Stimulated activated naive B cell treated with anti-CD40 and anti-IgM and Interleukin-4, amounts not matched to agents 10 μg/mL and 1 μg/mL and 100 μg/mL, for 72 hours (primary cell): ENCODE results near the gene ERMARD.
A peak's percentile ranks its signal among the peaks of the same experiment; 100 is the strongest.

Experiments used
- ATAC-seq, 2 donors: fragments of 150-1000 bp; cut with Tn5 transposase; replicated peaks; 2 replicates each; pipeline ENCODE4 v1.10.0; 2021; ENCODE audit warnings: moderate library complexity in 1 of 2
- DNase-seq: peaks from one replicate; pipeline ENCODE4 v3.0.0; 2021
- H3K27ac Mint-ChIP-seq: one replicate; pipeline ENCODE4 v1.8.0; 2022; ENCODE audit warnings: mild to moderate bottlenecking, mixed read lengths
- H3K27me3 Mint-ChIP-seq, 2 donors: one replicate each; pipeline ENCODE4 v1.8.0; 2022; ENCODE audit warnings: mixed read lengths in 2 of 2
- H3K36me3 Mint-ChIP-seq, 2 donors: one replicate each; pipeline ENCODE4 v1.8.0; 2022; ENCODE audit warnings: mixed read lengths in 2 of 2, mild to moderate bottlenecking in 1 of 2
- H3K4me1 Mint-ChIP-seq, 2 donors: one replicate each; pipeline ENCODE4 v1.8.0; 2022; ENCODE audit warnings: mixed read lengths in 2 of 2, mild to moderate bottlenecking in 1 of 2
- H3K4me3 Mint-ChIP-seq, 2 donors: one replicate each; pipeline ENCODE4 v1.8.0; 2022; ENCODE audit warnings: mild to moderate bottlenecking in 2 of 2, mixed read lengths in 2 of 2, moderate library complexity in 1 of 2
- H3K9me3 Mint-ChIP-seq, 2 donors: one replicate each; pipeline ENCODE4 v1.8.0; 2022; ENCODE audit warnings: mixed read lengths in 2 of 2, mild to moderate bottlenecking in 1 of 2

ERMARD gene

GRCh38 chr6:169783971-169784820, 32.8 kb downstream of the ERMARD start:
- H3K4me3 Mint-ChIP-seq, result no peak overlapping the region
- H3K27ac Mint-ChIP-seq, result no peak overlapping the region
- H3K36me3 Mint-ChIP-seq, result peaks cover 23 to 30% of the 10 kb centered on the region in 2 donors
- H3K4me1 Mint-ChIP-seq, result no peaks in the 10 kb centered on the region
- ATAC-seq, result no peak
- DNase-seq, result no peak
- H3K27me3 Mint-ChIP-seq, result peaks cover 4 to 5% of the 10 kb centered on the region in 2 donors
- H3K9me3 Mint-ChIP-seq, result no peaks in the 10 kb centered on the region

- no peak overlapping the region for H3K4me3 Mint-ChIP-seq
- H3K27ac Mint-ChIP-seq, result no peak overlapping the region
- H3K27me3 Mint-ChIP-seq, result peaks cover 5 to 6% of the 10 kb centered on the region in 2 donors
- ATAC-seq, result no peak
- peaks cover 2 to 3% of the 10 kb centered on the region in 2 donors for H3K4me1 Mint-ChIP-seq
- H3K9me3 Mint-ChIP-seq, result no peaks in the 10 kb centered on the region
- H3K36me3 Mint-ChIP-seq, result peaks cover 23 to 30% of the 10 kb centered on the region in 2 donors
- DNase-seq, result no peak
Observed at GRCh38 chr6:169784821-169785340, 33.5 kb downstream of the ERMARD start.

GRCh38 chr6:169785566-169785965, 34.1 kb downstream of the ERMARD start:
- Mint-ChIP-seq H3K4me1 (peaks cover 6 to 9% of the 10 kb centered on the region in 2 donors), H3K36me3 (peaks cover 20 to 26% of the 10 kb centered on the region in 2 donors), H3K9me3 (no peaks in the 10 kb centered on the region), H3K27ac (no peak overlapping the region), H3K27me3 (peaks cover 6 to 9% of the 10 kb centered on the region in 2 donors), H3K4me3 (no peak overlapping the region)
- ATAC-seq, result no peak
- no peak for DNase-seq

- Mint-ChIP-seq H3K9me3 (no peaks in the 10 kb centered on the region), H3K36me3 (peaks cover 16 to 19% of the 10 kb centered on the region in 2 donors), H3K4me1 (peaks cover 7 to 13% of the 10 kb centered on the region in 2 donors), H3K27me3 (peaks cover 13 to 15% of the 10 kb centered on the region in 2 donors), H3K4me3 (no peak overlapping the region), H3K27ac (peak overlapping the region; percentile 37)
- no peak for DNase-seq
- ATAC-seq, result no peak
Observed at GRCh38 chr6:169786349-169786748, 34.9 kb downstream of the ERMARD start.

- Mint-ChIP-seq H3K36me3 (peaks cover 12 to 14% of the 10 kb centered on the region in 2 donors), H3K27ac (no peak overlapping the region), H3K27me3 (peaks cover 24 to 25% of the 10 kb centered on the region in 2 donors), H3K4me3 (no peak overlapping the region), H3K4me1 (peaks cover 7 to 13% of the 10 kb centered on the region in 2 donors), H3K9me3 (no peaks in the 10 kb centered on the region)
- DNase-seq (no peak), ATAC-seq (no peak)
Observed at GRCh38 chr6:169787797-169788196, 36.4 kb downstream of the ERMARD start.

GRCh38 chr6:169788809-169789145, 37.4 kb downstream of the ERMARD start:
- ATAC-seq, result no peak
- Mint-ChIP-seq H3K27ac (no peak overlapping the region), H3K4me3 (peak overlapping the region in 1 of 2 donors; percentile 55), H3K9me3 (no peaks in the 10 kb centered on the region), H3K27me3 (peaks cover 34 to 35% of the 10 kb centered on the region in 2 donors), H3K36me3 (peaks cover 4 to 5% of the 10 kb centered on the region in 2 donors), H3K4me1 (peaks cover 7 to 13% of the 10 kb centered on the region in 2 donors)
- no peak for DNase-seq

- no peak for DNase-seq
- peaks cover under 1 to 4% of the 10 kb centered on the region in 2 donors for H3K36me3 Mint-ChIP-seq
- no peak overlapping the region for H3K27ac Mint-ChIP-seq
- H3K4me3 Mint-ChIP-seq, result peak overlapping the region; percentile 82 to 83
- peaks cover 39 to 40% of the 10 kb centered on the region in 2 donors for H3K27me3 Mint-ChIP-seq
- peaks cover 7 to 13% of the 10 kb centered on the region in 2 donors for H3K4me1 Mint-ChIP-seq
- no peaks in the 10 kb centered on the region for H3K9me3 Mint-ChIP-seq
- no peak for ATAC-seq
Observed at GRCh38 chr6:169789146-169789943, 37.9 kb downstream of the ERMARD start.

- Mint-ChIP-seq H3K27me3 (peaks cover 43 to 49% of the 10 kb centered on the region in 2 donors), H3K4me3 (peak overlapping the region; percentile 82 to 83), H3K36me3 (no peaks in the 10 kb centered on the region), H3K9me3 (no peaks in the 10 kb centered on the region), H3K27ac (peak overlapping the region; percentile 25), H3K4me1 (peaks cover 7 to 13% of the 10 kb centered on the region in 2 donors)
- ATAC-seq (peak; percentile 96 to 97), DNase-seq (peak; percentile 55)
Observed at GRCh38 chr6:169789944-169790927, 38.8 kb downstream of the ERMARD start.

GRCh38 chr6:169791721-169792131, 40.3 kb downstream of the ERMARD start:
- no peaks in the 10 kb centered on the region for H3K9me3 Mint-ChIP-seq
- ATAC-seq (no peak), DNase-seq (no peak)
- peaks cover 50 to 61% of the 10 kb centered on the region in 2 donors for H3K27me3 Mint-ChIP-seq
- H3K4me1 Mint-ChIP-seq, result peaks cover 7 to 13% of the 10 kb centered on the region in 2 donors
- no peak overlapping the region for H3K27ac Mint-ChIP-seq
- H3K4me3 Mint-ChIP-seq, result no peak overlapping the region
- no peaks in the 10 kb centered on the region for H3K36me3 Mint-ChIP-seq

- peaks cover 7 to 13% of the 10 kb centered on the region in 2 donors for H3K4me1 Mint-ChIP-seq
- H3K36me3 Mint-ChIP-seq, result no peaks in the 10 kb centered on the region
- H3K4me3 Mint-ChIP-seq, result no peak overlapping the region
- peaks cover 50 to 61% of the 10 kb centered on the region in 2 donors for H3K27me3 Mint-ChIP-seq
- DNase-seq, result no peak
- H3K27ac Mint-ChIP-seq, result no peak overlapping the region
- ATAC-seq, result no peak
- no peaks in the 10 kb centered on the region for H3K9me3 Mint-ChIP-seq
Observed at GRCh38 chr6:169792306-169793015, 41.0 kb downstream of the ERMARD start.

- Mint-ChIP-seq H3K4me1 (peaks cover 7 to 13% of the 10 kb centered on the region in 2 donors), H3K27ac (no peak overlapping the region), H3K27me3 (peaks cover 55 to 66% of the 10 kb centered on the region in 2 donors), H3K4me3 (no peak overlapping the region), H3K36me3 (no peaks in the 10 kb centered on the region), H3K9me3 (no peaks in the 10 kb centered on the region)
- DNase-seq (no peak), ATAC-seq (no peak)
Observed at GRCh38 chr6:169793408-169793807, 42.0 kb downstream of the ERMARD start.

GRCh38 chr6:169794317-169795055, 43.1 kb downstream of the ERMARD start:
- H3K36me3 Mint-ChIP-seq, result no peaks in the 10 kb centered on the region

More at GRCh38 chr6:169794317-169795055, 43.1 kb downstream of the ERMARD start:
- Mint-ChIP-seq H3K27me3 (peaks cover 54 to 64% of the 10 kb centered on the region in 2 donors), H3K27ac (no peak overlapping the region), H3K4me1 (peaks cover 7 to 13% of the 10 kb centered on the region in 2 donors), H3K4me3 (no peak overlapping the region), H3K9me3 (no peaks in the 10 kb centered on the region)
- DNase-seq, result no peak
- no peak for ATAC-seq
